Activated gamma-delta T cell treated with anti-CD3 and anti-CD28 coated beads, Interleukin-2, amount 50 U/mL, for 16 hours (primary cell): Measurements from ENCODE around the gene PIAS2.
"Not testable (repeated sequence)": the region's sequence is repeated elsewhere in the genome, so short reads cannot be mapped to it uniquely, and the experiment has no call there.

Experiments used
- DNase-seq: peaks from one replicate; pipeline ENCODE4 v3.0.0-alpha.2; 2020; ENCODE audit warnings: low read depth

The PIAS2 gene, protein sequence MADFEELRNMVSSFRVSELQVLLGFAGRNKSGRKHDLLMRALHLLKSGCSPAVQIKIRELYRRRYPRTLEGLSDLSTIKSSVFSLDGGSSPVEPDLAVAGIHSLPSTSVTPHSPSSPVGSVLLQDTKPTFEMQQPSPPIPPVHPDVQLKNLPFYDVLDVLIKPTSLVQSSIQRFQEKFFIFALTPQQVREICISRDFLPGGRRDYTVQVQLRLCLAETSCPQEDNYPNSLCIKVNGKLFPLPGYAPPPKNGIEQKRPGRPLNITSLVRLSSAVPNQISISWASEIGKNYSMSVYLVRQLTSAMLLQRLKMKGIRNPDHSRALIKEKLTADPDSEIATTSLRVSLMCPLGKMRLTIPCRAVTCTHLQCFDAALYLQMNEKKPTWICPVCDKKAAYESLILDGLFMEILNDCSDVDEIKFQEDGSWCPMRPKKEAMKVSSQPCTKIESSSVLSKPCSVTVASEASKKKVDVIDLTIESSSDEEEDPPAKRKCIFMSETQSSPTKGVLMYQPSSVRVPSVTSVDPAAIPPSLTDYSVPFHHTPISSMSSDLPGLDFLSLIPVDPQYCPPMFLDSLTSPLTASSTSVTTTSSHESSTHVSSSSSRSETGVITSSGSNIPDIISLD

DNA sequence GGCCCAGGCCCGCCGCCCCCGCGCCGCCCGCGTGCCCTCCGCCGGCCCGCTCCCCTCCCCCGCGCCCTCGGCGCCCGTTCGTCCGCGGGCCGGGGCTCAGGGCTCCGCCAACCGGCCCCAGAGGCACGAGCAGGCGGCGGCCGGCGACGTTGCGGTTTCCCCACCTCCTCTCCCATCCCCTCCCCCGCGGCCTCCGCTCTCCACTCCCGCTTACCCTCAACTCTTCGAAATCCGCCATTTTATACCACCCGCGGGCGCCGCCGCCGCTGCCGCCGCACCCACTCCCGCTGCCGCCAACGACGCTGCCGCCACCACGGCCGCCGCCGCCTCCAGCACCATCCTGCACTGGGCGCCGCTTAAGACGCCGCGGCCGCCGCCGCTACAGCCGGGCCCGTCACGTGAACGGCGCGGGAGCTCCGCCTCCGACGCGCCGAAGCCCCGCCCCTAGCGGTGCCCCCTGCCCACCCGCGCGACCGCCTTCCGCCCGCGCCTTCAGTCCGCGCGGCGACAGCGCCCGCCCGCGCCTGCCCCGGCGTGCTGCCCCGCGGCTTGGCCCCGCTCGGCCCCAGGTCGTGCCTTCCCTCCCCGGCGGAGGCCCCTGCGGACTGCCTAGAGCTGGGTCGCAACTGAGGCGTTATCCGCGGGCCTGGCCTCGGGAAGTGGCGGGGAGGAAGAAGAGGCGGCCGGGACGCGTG lies at the start of gene PIAS2, which contains the start of gene KATNAL2:
Gene PIAS2, minus strand, starts transcription at position 400 of the 695 bp plus-strand sequence. Its CDS starts 162 bp downstream, at position 238.
Gene KATNAL2, plus strand, starts transcription at position 495 of the 695 bp plus-strand sequence. CDS start 29,271 bp downstream, outside the sequence.
- DNase-seq, result peak; percentile 47

DNA sequence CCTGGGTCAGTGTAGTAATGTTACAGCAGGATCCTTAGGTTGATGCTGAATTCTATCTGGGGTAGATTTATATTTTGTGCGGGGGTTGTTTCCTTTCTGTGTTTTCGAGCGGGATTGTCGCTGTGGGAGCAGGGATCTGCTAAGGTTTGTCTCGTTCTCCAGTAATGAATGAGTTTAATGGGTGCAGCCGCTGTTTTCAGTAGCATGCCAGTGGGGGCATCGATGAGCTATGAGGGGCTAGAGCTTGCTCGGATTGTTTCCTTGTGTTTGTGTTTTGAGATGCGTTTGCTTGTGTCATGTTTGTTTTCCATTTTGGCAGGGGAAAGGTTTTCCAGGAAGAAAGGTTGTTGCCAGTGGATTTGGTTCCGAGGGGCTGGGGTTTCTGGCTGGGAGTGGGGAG lies 49.0 kb upstream of the PIAS2 start:
- DNase-seq, result not testable (repeated sequence)

DNA sequence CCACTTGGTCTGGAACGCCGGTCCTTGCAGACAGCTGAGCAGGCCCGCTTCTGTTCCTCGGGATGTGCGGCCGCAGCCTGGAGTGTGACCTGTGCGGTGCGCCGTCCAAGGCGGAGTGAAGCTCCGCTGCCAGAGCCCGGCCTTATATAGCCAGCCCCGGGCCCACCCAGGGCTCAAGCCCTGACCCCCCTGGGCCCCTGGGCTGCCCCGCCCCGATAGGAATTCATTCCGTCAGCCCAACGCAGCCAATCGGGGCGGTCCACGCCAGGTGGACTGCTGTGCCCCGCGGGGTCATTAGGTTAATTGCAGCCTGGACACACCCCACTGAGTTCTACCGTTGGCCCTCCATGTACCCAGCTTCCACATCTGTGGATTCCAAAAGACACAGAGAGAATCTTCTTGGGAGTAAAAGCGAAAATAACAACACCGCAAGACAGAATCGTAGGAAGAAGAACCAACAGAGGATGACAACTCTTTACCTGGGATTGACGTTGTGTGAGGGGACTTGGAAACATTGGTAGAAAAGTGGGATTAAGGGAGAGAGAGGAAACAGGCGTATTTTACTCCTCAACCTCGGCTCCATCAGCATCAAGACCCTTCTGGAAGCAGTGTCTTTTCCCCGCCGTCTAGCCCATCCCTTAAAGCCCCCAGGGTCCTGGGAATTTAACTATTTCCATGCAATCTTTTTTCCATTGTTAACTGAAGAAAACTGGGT lies 47.4 kb upstream of the PIAS2 start:
- not testable (repeated sequence) for DNase-seq

DNA sequence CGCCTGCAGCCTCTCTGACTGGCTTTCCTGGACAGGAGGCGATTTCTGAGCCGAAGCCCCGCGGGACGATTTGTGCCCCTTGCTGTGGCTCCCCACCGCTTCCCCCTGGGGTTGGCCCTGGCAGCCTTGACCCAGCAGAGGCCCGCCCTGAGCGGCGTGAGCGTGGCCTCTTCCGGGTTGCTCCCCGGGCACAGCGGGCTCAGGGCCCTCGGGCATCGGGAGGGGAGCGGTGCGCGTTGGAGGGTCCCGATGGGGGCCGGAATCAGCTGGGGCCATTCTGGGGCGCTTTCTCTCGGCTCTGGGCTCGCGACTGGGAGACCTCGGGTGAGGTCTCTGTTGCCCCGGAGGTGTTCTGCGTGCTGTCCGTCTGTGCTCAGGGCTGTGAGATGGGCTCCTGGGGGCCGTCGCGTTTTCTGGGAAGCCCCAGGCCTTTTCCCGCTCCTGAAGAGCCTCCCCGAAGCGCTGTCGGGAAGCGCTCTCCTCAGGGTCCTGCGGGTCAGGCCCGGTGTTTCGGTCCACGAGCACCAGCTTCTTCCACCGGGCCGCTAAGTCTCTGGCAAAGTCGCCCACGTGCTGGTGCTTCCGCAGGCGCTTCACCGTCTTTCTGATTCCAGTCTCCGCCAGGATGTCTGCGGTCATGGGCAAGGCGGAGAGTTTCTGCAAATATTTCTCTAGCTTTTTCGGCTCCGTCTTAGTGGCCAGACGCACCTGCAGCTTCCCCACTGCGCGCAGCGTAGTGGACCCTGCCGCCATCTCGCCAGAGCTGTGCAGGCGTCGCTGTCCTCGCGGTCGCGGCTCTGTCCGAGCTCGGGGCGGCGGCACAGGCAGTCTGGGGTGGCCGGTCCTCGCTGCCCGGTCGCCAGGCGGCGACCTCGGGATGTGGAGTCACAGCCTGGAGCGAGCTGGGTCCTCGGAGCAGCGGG lies 46.6 kb upstream of the PIAS2 start:
- not testable (repeated sequence) for DNase-seq

DNA sequence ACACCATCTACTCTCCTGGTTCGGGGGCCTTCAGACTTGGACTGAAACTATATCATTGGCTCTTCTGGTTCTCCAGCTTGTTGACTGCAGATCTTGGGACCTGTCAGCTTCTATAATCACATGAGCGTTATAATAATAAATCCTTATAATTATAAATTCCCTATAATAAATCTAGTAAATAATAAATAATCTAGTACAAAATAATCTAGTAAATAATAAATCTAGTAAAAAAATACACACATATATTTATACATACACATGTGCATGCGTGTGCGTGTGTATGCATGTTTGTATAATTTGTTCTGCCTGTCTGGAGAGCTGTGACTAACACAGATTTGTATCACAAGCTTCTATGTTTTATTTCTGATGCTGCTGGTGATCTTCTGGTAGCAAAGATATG lies 40.9 kb upstream of the PIAS2 start:
- no peak for DNase-seq

DNA sequence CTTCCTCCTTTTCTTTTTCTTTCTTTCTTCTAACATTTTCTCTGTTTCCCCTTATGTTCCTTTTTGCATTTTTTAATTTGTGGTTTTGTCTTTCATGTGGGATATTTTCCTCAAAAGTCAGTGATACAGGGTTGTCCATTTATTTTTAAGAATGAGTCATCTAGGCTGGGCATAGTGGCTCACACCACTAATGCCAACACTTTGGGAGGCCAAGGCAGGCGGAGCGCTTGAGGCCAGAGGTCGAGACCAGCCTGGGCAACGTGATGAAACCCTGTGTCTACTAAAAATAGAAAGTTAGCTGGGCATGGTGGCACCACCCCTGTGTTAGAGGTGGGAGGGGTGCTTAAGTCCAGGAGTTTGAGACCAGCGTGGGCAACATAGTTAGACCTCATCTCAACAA lies 35.9 kb upstream of the PIAS2 start:
- no peak for DNase-seq

DNA sequence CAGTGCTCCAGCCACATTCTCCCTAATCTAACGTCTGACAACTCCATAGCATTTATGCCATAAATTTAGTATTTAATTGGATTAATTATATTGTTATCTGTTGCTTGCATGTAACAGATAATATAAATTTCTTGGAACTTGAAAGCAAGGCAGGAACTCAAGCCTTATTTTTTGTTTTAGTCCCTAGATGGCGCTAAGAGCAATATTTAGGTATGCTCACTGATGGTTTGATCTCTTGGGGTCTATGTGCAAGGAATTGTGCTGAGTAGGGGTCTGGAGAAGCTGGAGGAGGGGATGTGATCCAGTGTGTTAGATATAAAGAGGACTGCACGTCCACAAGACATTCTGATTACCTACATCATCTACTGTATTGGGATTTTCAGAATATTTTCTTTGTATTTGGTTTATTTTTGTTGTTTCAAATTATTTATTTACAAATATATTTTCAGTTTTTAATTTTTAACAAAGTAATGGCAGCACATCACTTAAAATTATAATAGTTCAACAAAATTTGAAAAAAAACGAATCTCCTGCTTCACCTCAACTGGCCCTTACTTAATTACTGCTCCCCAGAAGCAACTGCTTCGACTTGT lies 32.9 kb upstream of the PIAS2 start:
- DNase-seq, result no peak

DNA sequence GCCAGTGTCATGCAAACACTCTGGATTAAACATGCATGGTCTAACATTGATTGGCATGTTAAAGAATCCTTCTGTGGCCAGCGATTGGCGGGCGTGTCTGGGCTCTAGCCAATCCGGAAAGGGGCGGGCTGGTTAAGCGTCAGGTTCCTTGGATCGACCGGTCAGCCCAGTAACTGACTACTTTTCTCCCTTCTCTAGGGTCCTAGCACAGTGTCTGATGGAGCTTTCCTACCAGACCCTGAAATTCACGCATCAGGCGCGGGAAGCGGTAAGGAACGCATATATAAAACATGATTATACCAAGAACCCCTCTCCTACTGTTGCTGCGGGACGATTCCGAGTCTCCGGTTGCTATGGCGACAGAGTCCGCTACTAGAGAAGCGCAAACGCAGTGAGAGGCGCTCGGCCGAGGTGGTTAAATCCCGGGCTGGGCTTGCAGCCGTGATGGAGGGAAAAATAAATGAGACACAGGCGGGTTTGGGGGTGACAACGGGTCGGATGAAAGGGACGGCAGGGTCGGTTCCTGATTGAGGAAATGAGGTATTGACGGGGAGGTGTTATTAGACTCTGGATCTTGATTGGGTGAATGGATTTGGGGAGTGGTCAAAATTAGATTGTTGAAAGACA lies 29.5 kb upstream of the PIAS2 start:
- DNase-seq, result no peak

DNA sequence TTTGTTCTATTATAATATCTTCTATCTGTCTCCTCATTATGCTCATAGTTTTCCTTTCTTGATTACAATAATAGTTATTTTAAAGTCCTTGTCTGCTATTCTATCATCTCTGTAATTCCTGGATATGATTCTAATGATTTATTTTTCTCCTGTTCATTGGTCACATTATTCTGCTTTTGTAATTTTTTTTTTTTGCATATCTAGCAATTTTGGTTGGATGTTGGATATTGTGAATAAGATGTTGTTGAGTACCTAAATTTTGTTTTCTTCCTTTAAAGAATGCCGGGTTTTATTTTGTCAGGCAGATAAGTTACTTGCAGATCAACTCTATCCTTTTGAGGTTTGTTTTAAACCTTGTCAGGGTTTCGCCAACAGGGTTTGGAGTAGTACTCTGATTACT lies 25.3 kb upstream of the PIAS2 start:
- DNase-seq, result no peak

DNA sequence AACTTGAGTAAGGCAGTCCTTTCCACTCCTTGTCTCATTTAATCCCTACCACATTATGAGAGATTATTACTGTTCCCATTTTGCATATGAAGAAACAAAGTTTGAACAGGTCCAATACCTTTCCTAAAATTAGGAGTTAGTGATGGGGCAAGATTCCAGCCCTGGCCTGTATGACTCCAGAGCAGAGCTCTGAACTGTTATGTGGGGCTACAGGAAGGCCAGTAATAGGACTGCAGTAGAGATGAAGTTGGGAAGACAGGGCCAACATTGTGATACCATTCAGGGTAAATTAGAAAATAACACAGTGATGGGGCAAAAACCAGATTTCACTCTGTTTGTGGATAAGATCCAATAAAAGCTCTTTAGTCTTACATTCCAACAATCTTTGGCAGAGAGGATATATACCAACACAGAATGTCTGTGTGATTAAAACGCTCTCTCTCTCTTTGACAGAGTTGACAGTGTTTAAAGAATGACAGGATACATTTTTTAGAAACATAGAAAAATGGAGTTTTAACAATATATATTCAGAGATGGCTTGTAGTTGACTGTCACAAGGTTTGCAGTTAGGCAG lies 22.8 kb upstream of the PIAS2 start:
- no peak for DNase-seq

DNA sequence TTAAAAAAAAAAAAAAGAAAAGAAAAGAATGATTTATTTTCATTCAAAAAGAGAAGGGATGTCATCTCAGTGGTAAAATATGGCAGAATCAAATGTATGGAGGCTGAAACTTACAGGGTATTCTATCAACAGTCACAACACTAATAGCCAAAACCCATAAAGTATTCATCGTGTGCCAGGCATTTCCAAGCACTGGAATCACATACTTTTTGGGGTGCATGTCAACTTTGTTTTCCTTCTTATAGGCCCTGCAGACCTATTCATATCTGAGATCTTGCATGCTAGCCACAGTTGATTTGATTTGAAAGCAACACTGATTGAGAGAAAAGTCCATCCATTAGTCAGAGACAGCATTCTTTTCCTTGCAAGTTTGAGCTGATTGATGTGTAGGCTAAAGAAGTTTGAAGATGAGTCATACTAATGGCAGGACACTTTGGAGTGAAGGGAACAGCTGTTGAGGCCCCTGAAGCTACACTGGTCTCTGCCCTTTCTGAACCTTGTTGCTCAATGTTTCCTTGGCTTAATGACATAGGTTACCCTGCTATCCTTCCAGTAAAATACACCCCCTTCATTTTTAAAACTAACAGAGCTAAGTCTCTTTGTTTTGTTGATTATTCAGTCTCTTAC lies 22.1 kb upstream of the PIAS2 start:
- no peak for DNase-seq

DNA sequence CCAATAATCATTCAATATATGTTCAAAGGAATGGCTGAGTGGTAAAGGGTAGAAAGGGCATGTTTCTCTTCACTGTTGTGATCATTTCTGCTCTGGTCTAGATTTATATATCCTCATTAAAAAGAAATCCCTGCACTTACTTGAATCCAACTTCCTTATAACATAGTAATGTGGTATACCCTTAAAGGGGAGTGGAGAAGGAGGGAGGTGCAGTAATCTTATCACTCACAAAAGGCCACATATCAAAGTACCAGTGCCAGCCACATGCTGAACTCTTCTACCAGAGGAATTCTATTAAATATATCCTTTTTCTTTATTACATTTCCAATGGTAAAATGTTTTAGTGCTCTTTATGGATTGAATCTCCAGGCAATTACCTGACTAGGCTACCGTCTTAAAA lies 3.3 kb upstream of the PIAS2 start:
- DNase-seq, result no peak

DNA sequence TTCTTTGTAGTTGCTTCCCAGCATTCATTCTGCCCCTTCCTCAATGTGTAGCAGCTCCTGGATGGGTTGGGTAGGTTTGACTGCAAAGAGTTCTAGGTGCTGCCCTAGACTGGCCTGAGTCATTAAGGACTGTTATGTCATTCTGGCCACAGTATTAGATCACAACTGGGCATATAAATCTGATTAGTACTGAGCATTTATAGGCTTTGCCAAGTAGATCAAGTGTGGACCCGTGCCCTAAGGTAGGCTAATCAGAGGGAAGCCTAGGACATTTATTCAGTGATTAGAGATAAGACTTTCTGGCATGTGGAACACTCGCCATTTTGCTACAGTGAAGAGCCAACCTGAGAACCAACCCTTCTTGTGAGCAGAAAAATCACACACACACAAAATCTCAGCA lies 2.8 kb upstream of the PIAS2 start:
- DNase-seq, result no peak

DNA sequence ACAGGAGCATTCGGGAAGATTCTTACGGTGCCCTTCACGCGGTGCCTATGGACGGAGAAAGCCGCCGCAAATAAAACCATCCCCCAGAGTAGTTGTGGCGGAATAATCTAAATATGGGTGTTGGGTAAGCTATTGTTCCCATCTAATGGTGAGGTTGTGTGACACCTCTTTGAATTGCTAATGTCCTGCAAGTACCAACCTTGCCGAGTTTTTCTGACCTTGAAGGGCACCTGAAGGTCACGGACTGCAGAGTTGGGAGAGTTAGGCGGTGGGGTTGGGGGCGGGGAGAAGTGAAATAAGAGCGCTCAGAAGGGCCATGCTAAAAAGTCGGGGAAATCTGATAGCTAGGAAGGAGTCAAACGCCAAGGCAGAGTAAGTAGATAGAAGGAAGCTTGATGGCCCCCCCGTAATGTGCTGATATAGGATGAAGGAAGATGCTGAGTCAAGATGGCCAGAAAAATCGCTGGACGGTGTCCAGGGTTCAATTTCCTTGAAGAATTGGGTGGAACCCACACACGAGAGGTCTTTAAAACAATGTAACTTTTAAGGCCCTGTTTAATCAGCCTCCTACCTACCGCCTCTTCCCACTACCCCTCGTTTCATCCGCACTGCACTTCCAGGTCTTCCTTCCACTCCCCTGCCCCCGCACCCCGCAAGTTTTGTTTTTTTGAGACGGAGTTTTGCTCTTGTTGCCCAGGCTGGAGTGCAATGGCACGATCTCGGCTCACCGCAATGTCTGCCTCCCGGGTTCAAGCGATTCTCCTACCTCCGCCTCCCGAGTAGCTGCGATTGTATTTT lies 695 bp upstream of the PIAS2 start:
- DNase-seq, result no peak

DNA sequence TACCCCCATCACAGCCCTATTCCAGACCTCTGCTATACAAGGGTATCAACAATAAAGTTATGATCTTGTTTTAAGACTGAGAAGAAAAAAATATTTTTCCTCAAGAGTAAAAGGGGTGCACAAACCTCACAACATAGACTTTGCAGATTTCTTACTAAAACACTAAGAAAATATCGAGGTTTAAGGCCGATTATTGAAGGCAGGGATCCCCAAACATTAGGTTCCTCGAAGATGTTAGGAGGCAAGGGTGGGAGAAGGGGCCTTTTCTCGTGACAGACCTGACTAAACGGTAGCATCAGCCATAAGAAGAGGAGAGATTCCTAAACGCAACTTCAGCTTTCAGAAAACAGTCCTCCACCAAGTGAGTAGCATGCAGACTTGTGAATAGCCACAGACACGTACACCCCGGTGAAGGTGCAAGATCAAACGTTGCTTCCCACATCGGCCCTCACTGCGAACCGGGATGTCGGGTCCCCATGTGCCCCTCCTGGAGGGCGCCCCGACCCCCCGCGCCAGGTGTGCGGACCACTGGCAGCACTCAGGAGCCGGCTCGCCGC lies 678 bp downstream of the PIAS2 start:
- no peak for DNase-seq

DNA sequence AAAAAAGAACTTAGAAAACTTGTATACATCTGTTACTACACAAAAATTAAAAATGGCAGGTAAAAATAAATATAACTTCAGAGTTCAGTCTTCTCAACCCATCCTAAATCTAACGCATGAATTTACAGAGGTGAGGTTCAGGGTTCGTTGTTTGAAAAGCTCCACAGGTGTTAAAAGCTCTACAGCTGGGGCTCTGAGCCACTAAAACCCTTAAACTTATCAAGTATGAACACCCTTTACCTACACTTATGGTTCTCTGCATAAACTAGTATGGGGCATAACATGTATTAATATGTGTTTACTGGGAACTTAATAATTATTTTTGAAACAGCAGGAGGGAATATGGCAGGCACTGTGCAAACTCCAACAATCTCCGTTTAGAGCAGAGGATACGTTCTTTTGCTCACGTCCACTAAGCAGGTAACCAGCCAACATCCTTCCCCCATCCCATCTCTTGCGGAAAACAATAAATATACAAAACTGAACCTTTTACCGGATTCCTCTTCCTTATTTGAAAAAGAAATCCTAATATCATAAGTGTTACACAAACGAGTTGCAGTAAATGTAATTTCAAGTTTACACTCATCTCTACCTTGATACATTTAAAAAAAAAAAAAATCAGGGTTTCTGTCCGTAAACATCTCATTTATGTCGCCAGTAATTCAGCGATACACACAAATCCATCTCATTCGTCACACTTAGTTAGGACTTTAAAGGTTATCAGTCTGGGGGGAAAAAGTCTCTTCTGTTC lies 1.3 kb downstream of the PIAS2 start:
- DNase-seq, result no peak

DNA sequence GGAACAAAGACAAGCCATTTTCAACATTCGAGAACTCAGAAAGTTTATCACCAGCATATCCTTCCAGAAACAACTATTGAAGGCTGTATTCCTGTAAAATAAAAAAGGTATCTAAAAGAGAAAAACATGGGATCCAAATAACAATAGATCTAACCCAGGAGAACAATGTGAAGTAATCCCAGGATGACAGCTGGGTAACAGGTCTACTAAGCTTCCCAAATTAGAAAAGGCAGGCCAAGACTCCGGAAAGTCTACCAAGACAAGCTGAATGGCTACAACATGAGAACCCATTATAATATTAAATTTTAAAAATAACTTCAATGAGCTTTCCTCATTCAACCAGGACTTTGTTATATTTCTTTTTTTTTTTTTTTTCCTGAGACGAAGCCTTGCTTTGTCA lies 6.5 kb downstream of the PIAS2 start:
- no peak for DNase-seq

DNA sequence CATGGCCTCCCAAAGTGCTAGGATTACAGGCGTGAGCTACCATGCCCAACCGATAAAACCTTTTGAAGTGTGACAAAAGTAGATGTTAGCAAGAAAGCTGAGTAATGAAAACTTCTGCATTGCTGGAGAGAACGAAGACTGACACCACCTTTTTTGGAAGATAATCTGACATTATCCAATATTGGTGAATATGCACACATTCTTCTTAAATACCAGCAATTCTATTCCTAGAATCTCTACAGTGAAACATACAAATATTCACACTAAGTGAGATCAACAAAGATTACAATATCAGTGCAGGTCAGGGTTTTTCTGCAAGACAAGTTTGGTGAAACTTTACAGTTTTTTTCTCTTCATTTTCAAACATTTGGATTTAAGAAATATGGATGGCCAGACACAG lies 7.8 kb downstream of the PIAS2 start:
- DNase-seq, result no peak
